VCaP (cell line): ENCODE results near the gene VSTM2A.
"Not testable (repeated sequence)": the region's sequence is repeated elsewhere in the genome, so short reads cannot be mapped to it uniquely, and the experiment has no call there.

Experiments used
- H3K27ac ChIP-seq: fragments of 450-650 bp; 2 replicates; pipeline ENCODE4 v1.5.1; 2017
- TF ChIP-seq, protein P1 (sequence below): fragments of 450-650 bp; conservative IDR thresholded peaks from 2 replicates; pipeline ENCODE4 v1.5.1; 2017; ENCODE audit warnings: mild to moderate bottlenecking, moderate library complexity

The VSTM2A gene, protein sequence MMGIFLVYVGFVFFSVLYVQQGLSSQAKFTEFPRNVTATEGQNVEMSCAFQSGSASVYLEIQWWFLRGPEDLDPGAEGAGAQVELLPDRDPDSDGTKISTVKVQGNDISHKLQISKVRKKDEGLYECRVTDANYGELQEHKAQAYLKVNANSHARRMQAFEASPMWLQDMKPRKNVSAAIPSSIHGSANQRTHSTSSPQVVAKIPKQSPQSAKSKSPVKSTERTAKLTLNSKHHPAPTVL

DNA sequence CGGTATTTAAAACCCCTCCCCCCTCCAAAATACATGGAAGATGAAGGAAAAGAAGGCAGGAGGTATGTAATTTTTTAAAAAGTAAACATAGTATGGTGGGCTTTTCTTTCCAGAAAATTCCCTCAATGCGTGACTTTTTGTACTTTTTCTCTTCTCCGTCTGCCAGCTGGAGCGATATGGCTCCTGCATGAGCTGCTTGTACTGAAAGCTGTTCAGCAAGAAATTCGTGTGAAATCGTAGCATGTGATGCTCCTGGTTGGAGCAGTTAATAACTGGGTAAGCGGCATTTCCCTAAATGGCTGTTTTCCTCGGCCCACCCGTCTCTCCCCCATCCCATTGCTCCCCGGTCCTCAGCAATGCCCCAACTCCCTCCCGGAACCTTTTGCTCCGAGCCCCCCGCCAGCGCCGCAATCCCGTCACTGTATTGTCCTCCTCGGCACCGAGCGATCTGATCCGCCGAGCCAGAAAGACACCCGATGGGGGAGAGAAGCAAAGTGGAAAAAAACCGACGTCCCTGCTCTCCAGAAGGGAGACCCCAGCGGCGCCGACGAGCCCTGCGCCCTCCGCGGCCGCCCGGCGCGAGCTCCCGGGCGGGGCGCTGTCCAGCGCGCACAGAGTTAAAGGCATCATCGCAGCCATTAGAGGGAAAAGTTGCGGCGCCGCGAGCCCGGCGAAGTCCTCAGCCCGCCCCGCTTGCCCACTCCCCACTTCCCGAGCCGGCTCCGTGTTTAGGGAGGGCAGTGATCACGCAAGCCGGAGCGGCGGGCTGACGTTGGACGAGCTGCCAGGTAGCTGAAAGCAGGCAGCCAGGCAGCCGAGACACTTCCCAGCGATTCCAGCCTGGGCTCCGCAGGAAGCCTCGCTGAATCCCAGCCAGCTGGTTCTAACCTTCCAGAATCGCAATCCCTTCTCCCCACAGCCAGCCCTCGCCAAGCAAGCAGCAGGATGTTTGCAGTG, at the start of gene VSTM2A:
VSTM2A (plus strand) TSS at position 707 of the 957 bp plus-strand sequence. CDS start 356 bp downstream, outside the sequence.
- H3K27ac ChIP-seq, result peak within 1 kb of the TSS; percentile 84
- TF ChIP-seq, protein P1, sequence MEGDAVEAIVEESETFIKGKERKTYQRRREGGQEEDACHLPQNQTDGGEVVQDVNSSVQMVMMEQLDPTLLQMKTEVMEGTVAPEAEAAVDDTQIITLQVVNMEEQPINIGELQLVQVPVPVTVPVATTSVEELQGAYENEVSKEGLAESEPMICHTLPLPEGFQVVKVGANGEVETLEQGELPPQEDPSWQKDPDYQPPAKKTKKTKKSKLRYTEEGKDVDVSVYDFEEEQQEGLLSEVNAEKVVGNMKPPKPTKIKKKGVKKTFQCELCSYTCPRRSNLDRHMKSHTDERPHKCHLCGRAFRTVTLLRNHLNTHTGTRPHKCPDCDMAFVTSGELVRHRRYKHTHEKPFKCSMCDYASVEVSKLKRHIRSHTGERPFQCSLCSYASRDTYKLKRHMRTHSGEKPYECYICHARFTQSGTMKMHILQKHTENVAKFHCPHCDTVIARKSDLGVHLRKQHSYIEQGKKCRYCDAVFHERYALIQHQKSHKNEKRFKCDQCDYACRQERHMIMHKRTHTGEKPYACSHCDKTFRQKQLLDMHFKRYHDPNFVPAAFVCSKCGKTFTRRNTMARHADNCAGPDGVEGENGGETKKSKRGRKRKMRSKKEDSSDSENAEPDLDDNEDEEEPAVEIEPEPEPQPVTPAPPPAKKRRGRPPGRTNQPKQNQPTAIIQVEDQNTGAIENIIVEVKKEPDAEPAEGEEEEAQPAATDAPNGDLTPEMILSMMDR, result peak; percentile 48

DNA sequence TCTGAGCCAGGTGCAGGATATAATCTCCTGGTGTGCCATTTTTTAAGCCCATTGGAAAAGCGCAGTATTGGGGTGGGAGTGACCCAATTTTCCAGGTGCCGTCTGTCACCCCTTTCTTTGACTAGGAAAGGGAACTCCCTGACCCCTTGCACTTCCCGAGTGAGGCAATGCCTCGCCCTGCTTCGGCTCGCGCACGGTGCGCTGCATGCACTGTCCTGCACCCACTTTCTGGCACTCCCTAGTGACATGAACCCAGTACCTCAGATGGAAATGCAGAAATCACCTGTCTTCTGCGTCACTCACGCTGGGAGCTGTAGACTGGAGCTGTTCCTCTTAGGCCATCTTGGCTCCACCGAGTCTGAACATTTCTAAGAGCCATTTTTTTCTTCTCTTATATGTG, 37.6 kb upstream of the VSTM2A start:
- H3K27ac ChIP-seq, result not testable (repeated sequence)

DNA sequence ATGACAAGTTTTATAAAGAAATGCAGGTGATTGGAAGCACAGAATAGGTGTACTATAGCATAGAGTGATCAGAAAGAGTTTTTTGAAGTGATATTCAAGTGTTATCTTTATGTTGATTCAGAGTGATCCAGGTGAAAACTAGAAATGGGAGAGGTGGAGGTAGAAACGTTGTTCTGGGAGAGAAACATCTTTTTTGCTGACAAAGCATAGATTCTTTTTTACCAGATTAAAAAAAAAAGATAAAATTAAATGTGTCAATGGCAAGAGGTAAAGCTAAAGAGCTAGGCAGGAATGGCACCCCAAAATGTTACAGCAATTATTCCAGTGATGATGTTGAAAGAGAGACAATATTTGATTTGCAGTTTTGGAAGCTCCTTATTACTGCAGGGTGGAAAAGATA, 12.6 kb upstream of the VSTM2A start:
- TF ChIP-seq, protein P1, result no peak
- no peak overlapping the region for H3K27ac ChIP-seq

DNA sequence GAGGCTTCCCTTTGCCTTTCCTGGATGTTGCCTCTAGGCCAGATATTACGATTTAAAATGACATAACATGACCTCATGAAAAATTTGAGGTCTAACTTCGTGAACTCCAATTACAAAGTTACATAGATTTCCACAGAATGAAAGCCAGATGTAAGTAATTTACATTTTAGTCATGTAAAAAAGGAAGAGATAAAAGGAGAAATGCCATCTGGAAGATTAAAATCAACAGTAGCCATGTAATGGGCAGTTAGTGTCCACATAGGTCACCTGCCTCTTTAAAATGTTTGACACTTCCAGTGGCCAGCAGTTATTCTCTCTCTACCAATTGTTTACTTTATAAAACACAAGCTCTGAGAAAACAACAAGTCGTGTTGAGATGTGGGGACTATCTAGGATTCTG, 4.1 kb upstream of the VSTM2A start:
- no peak overlapping the region for H3K27ac ChIP-seq
- TF ChIP-seq, protein P1, result no peak

DNA sequence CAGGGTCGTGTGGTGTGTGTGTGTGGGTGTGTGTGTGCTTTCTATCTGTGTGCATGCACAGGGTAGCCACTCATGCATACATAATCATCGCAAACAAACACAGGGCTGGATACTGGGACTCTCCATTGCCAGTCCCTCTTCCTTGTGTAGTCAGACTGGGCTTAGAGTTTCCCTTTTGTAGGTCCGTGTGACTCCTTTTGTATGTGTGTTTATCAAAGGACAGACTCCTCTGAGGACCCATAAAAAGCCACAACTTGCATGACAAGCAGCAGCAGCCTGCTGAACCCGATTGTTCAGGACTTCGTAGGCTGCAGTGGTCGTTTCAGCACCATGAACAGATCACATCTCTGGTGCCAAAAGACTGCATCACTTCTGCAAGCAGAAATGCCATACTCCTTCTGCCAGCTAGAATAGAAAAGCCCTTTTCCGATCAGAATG, 895 bp downstream of the VSTM2A start:
- TF ChIP-seq, protein P1, result no peak
- peak overlapping the region; percentile 84 for H3K27ac ChIP-seq

DNA sequence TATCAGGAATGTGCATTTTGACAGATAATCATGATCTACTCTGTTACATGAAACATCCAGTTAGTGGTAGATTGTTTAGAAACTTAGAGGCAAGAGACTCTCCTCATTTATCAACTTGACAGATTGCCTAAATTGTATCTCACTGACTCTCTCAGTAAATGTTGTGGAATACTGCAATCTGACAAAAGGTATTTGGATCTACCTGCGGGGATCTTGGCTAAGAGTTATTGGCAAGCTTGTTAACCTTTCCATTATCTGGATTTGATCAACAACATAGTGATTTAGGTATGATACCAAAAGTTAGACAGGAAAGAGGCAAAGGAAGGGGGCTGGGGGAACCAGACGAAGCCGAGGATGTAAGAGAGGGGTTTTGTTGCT, 2.0 kb downstream of the VSTM2A start:
- peak overlapping the region; percentile 84 for H3K27ac ChIP-seq
- TF ChIP-seq, protein P1, result no peak

DNA sequence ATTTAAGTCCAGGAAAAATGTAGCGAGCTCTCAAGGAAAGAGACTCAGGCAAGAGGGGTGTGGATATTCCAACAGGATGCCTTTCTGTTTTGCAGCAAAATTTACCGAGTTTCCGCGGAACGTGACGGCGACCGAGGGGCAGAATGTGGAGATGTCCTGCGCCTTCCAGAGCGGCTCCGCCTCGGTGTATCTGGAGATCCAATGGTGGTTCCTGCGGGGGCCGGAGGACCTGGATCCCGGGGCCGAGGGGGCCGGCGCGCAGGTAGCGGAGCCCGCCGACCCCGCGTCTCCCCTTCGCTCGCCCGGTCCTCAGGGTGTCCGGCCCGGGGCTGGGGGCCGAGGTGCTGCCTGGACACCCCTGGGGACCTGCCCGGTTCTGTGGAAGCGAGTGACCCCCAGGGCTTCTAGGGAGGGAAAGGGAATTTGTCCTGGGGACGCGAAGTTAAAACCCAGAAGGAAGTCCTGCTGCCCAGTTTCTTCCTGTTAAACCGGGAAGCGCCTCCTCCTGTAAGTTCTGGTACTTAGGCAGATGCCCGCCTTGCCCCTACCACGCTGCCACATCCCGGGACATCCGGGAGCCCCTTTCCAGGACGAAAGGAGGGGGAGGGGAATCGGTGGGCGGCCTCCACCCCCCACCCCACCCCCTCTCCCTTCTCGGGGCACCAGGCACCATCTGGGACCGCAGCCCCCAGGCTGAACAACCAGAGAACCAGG, 2.5 kb downstream of the VSTM2A start:
- H3K27ac ChIP-seq, result peak overlapping the region; percentile 84; the same call in 1 of the 2 replicates
- TF ChIP-seq, protein P1, result no peak
